Esophagus squamous epithelium (tissue), 4 donors: ENCODE data around the gene ZNF492.

Experiments used
- CTCF ChIP-seq, 6 experiments: fragments of 450-650 bp in 4 of 6; fragments of 200-600 bp in 2 of 6; sonication (generic) in 2 of 6; IDR thresholded peaks; one replicate each; pipeline ENCODE4 v1.5.1; 2016 to 2019; ENCODE audit warnings: antibody characterized with exemption in 6 of 6, mild to moderate bottlenecking in 4 of 6, moderate library complexity in 4 of 6
- POLR2A ChIP-seq, 4 donors: fragments of 450-650 bp; IDR thresholded peaks; one replicate each; pipeline ENCODE4 v1.6.1; 2017; ENCODE audit warnings: antibody characterized with exemption in 4 of 4, mild to moderate bottlenecking in 4 of 4, moderate library complexity in 3 of 4

GRCh38 chr19:22620401-22620800 lies 13.7 kb upstream of the ZNF492 start:
- TF ChIP-seq CTCF (IDR thresholded peaks at IDR 0.05) (no peak), POLR2A (IDR thresholded peaks at IDR 0.05) (no peak)
